H1 (cell line): ENCODE measurements around the gene FAR2. TPM values are rescaled to one million over a fixed set of nuclear protein-coding genes. Genes with fewer than 3 reads are reported as not detected.

Experiments used
- CTCF ChIA-PET: fragments of 300-600 bp; sonication (Branson Sonifier 250); formaldehyde crosslinking; loops from one replicate; lab custom pipeline; 2021; ENCODE audit not compliant: partially characterized antibody; lab: Charles Lee
- POLR2A ChIA-PET: fragments of 300-600 bp; sonication (Branson Sonifier 250); formaldehyde crosslinking; loops from one replicate; lab custom pipeline; 2021; ENCODE audit warnings: inconsistent platforms; ENCODE audit not compliant: partially characterized antibody; lab: Charles Lee
- DNase-seq, 2 experiments: peaks; one replicate each; pipeline versions ENCODE4 v3.0.0 to v3.0.0-alpha.2; 2010 to 2022; ENCODE audit warnings: low spot score in 2 of 2, low read depth in 1 of 2, mixed read lengths in 1 of 2
- FAIRE-seq: peaks from 2 replicates; lab custom pipeline; 2011; peaks lifted over from hg19 to GRCh38; lab: Jason Lieb, UNC
- H2AFZ ChIP-seq: 2 replicates; pipeline ENCODE4 v1.8.1; 2012; ENCODE audit warnings: low read length, inconsistent platforms
- H2AK5ac ChIP-seq: 2 replicates; pipeline ENCODE4 v1.6.1; 2013; ENCODE audit warnings: low read depth, low read length
- H2BK120ac ChIP-seq: replicated peaks from 2 replicates; pipeline ENCODE3; 2013; ENCODE audit warnings: low read depth, low read length, inconsistent platforms
- H2BK12ac ChIP-seq: 2 replicates; pipeline ENCODE4 v1.6.1; 2013; ENCODE audit warnings: low read depth, low read length
- H2BK15ac ChIP-seq: 2 replicates; pipeline ENCODE4 v1.6.1; 2013; ENCODE audit warnings: low read length
- H2BK20ac ChIP-seq: 2 replicates; pipeline ENCODE4 v1.6.1; 2013; ENCODE audit warnings: low read length
- H2BK5ac ChIP-seq: 2 replicates; pipeline ENCODE4 v1.6.1; 2013; ENCODE audit warnings: low read depth, low read length
- H3K14ac ChIP-seq: 2 replicates; pipeline ENCODE4 v1.6.1; 2013; ENCODE audit warnings: inconsistent platforms; ENCODE audit not compliant: insufficient read length
- H3K18ac ChIP-seq: 2 replicates; pipeline ENCODE4 v1.6.1; 2013; ENCODE audit warnings: low read length; ENCODE audit errors: extremely low read depth
- H3K23ac ChIP-seq: 2 replicates; pipeline ENCODE4 v1.6.1; 2013; ENCODE audit warnings: inconsistent platforms; ENCODE audit not compliant: insufficient read length
- H3K23me2 ChIP-seq: 2 replicates; pipeline ENCODE4 v1.6.1; 2013; ENCODE audit warnings: low read depth, low read length
- H3K27ac ChIP-seq: 2 replicates; pipeline ENCODE4 v1.6.1; 2011; ENCODE audit warnings: low read depth, low read length, inconsistent platforms
- H3K27me3 ChIP-seq, 4 experiments: replicated peaks in 1 of 4; 1 replicate in 1 of 4; 2 replicates in 3 of 4; pipeline versions ENCODE4 v1.6.1 to v1.8.1; 2011 to 2013; ENCODE audit warnings: low read length in 3 of 4, mild to moderate bottlenecking in 3 of 4, inconsistent platforms in 2 of 4, mixed read lengths in 2 of 4, moderate library complexity in 1 of 4; ENCODE audit not compliant: control insufficient read depth in 3 of 4, insufficient read depth in 3 of 4; ENCODE audit errors: extremely low read depth in 1 of 4
- H3K36me3 ChIP-seq, 4 experiments: 2 replicates each; pipeline versions ENCODE4 v1.6.1 to v1.8.1; 2011 to 2013; ENCODE audit warnings: mild to moderate bottlenecking in 4 of 4, low read length in 3 of 4, moderate library complexity in 2 of 4, control low read depth in 1 of 4, inconsistent platforms in 1 of 4; ENCODE audit not compliant: insufficient read depth in 4 of 4, control insufficient read depth in 2 of 4
- H3K4ac ChIP-seq: replicated peaks from 2 replicates; pipeline ENCODE3; 2013; ENCODE audit warnings: low read length, low read depth, mixed read lengths, inconsistent platforms; ENCODE audit not compliant: insufficient read length
- H3K4me1 ChIP-seq, 4 experiments: replicated peaks in 1 of 4; 1 replicate in 1 of 4; 2 replicates in 3 of 4; pipeline versions ENCODE4 v1.6.1 to v1.8.1; 2011 to 2013; ENCODE audit warnings: low read length in 3 of 4, inconsistent platforms in 2 of 4, mixed read lengths in 1 of 4; ENCODE audit not compliant: insufficient read depth in 4 of 4, control insufficient read depth in 3 of 4
- H3K4me2 ChIP-seq, 2 experiments: 2 replicates each; pipeline versions ENCODE4 v1.6.1 to v1.8.1; 2011 to 2013; ENCODE audit warnings: low read depth in 2 of 2, low read length in 2 of 2, control low read depth in 1 of 2, inconsistent platforms in 1 of 2, mild to moderate bottlenecking in 1 of 2; ENCODE audit not compliant: insufficient read depth in 1 of 2
- H3K4me3 ChIP-seq, 4 experiments: fragments of 200-600, 300-600 bp in 1 of 4; sonication (generic), shearing (Covaris generic), sonication (Bioruptor Twin) in 1 of 4; 2 replicates each; pipeline versions ENCODE4 v1.5.1 to v1.8.1; 2011 to 2016; ENCODE audit warnings: low read length in 4 of 4, low read depth in 3 of 4, control low read depth in 2 of 4, inconsistent platforms in 2 of 4, mild to moderate bottlenecking in 2 of 4, mixed read lengths in 1 of 4, moderate library complexity in 1 of 4; ENCODE audit not compliant: insufficient read depth in 2 of 4; ENCODE audit errors: extremely low read depth in 1 of 4
- H3K56ac ChIP-seq: replicated peaks from 2 replicates; pipeline ENCODE3; 2013; ENCODE audit warnings: low read depth, mild to moderate bottlenecking, mixed read lengths, low read length, inconsistent platforms; ENCODE audit not compliant: insufficient read length
- H3K79me1 ChIP-seq: 2 replicates; pipeline ENCODE4 v1.6.1; 2013; ENCODE audit warnings: low read depth, low read length, control low read depth
- H3K79me2 ChIP-seq, 2 experiments: 2 replicates each; pipeline versions ENCODE4 v1.6.1 to v1.8.1; 2012 to 2013; ENCODE audit warnings: low read length in 2 of 2, mild to moderate bottlenecking in 2 of 2, inconsistent platforms in 1 of 2; ENCODE audit not compliant: insufficient read depth in 2 of 2, control insufficient read depth in 1 of 2
- H3K9ac ChIP-seq, 4 experiments: replicated peaks in 1 of 4; 1 replicate in 1 of 4; 2 replicates in 3 of 4; pipeline versions ENCODE4 v1.6.1 to v1.8.1; 2011 to 2013; ENCODE audit warnings: low read depth in 3 of 4, low read length in 3 of 4, control low read depth in 2 of 4, mild to moderate bottlenecking in 2 of 4, moderate library complexity in 2 of 4, inconsistent platforms in 1 of 4; ENCODE audit errors: extremely low read depth in 1 of 4
- H3K9me3 ChIP-seq, 2 experiments: 2 replicates each; pipeline versions ENCODE4 v1.6.1 to v1.8.1; 2012 to 2013; ENCODE audit warnings: mild to moderate bottlenecking in 2 of 2, moderate library complexity in 2 of 2, control low read depth in 1 of 2, inconsistent platforms in 1 of 2, low read depth in 1 of 2, low read length in 1 of 2, mixed read lengths in 1 of 2; ENCODE audit not compliant: insufficient read depth in 2 of 2
- H4K20me1 ChIP-seq, 2 experiments: replicated peaks in 1 of 2; 2 replicates each; pipeline versions ENCODE3 to v1.8.1; 2011 to 2013; ENCODE audit warnings: inconsistent platforms in 2 of 2, low read length in 2 of 2, mild to moderate bottlenecking in 1 of 2; ENCODE audit not compliant: insufficient read depth in 2 of 2, control insufficient read depth in 1 of 2
- H4K5ac ChIP-seq: 2 replicates; pipeline ENCODE4 v1.6.1; 2013; ENCODE audit warnings: low read length, low read depth, mixed read lengths, inconsistent platforms; ENCODE audit not compliant: insufficient read length
- H4K8ac ChIP-seq: 2 replicates; pipeline ENCODE4 v1.8.0; 2013; ENCODE audit warnings: mild to moderate bottlenecking, moderate library complexity, low read length, inconsistent platforms; ENCODE audit not compliant: insufficient read depth; ENCODE audit errors: extremely low read depth
- H4K91ac ChIP-seq: replicated peaks from 2 replicates; pipeline ENCODE3; 2013; ENCODE audit warnings: low read length, mixed read lengths, inconsistent platforms; ENCODE audit not compliant: insufficient read length
- TEAD4 ChIP-seq: IDR thresholded peaks from 2 replicates; pipeline ENCODE4 v1.6.1; 2012; ENCODE audit warnings: low read depth, low read length, inconsistent platforms, mixed read lengths
- YY1 ChIP-seq: IDR thresholded peaks from 2 replicates; pipeline ENCODE4 v1.6.1; 2011; ENCODE audit warnings: low read depth, mild to moderate bottlenecking, low read length
- WGBS, 2 experiments: shearing (Covaris generic) in 1 of 2; methylation state at CpG; one replicate each; pipeline versions ENCODE4 v1.1.6 to v1.1.7; 2013 to 2015; ENCODE audit warnings: low lambda C conversion rate in 2 of 2, mixed read lengths in 2 of 2, inconsistent platforms in 1 of 2, low coverage in 1 of 2, missing lambda C conversion rate in 1 of 2; ENCODE audit not compliant: insufficient replicate concordance in 2 of 2, insufficient coverage in 1 of 2, insufficient read length in 1 of 2; ENCODE audit errors: extremely low coverage in 1 of 2, missing lambda C conversion rate in 1 of 2; 5-methylcytosine and 5-hydroxymethylcytosine counted together
- polyA plus RNA-seq, 7 experiments: library from polyadenylated mRNA; depleted of rRNA in 3 of 7; stranded (reverse) in 5 of 7; unstranded in 2 of 7; fragments of >200 nt in 5 of 7; fragments of 200-250 nt in 2 of 7; gene quantifications; 1 replicate in 5 of 7; 2 replicates in 1 of 7; 4 replicates in 1 of 7; pipeline versions ENCODE4 v1.2.1 to v1.2.3, GENCODE V29; 2011 to 2013; ENCODE audit warnings: missing spikeins in 2 of 7, mixed read lengths in 2 of 7
- total RNA-seq: library from RNA; stranded (reverse); fragmentation: NEBNext Ultra II Directional; extraction: Animal tissue kit (Norgen Biotek cat#: 25700); gene quantifications from 2 replicates; pipeline ENCODE4 v1.2.1, GENCODE V29; 2021

The FAR2 gene
- total and polyA plus RNA-seq, 2 of the 8 experiments (the other 6 are each of a cell fraction or from before 2014, with no cell fraction given), result 24.0 to 24.1 TPM

GRCh38 chr12:29283969-29284700 lies 135.1 kb downstream of the FAR2 start:
- Histone ChIP-seq H3K4me1 (no peaks in the 10 kb centered on the region), H3K27me3 (no peaks in the 10 kb centered on the region), H3K18ac (no peak overlapping the region), H4K5ac (no peak overlapping the region), H3K9ac (no peak overlapping the region), H3K4me2 (no peak overlapping the region), H2BK20ac (no peak overlapping the region), H4K20me1 (no peaks in the 10 kb centered on the region), H3K4ac (no peak overlapping the region), H4K91ac (no peak overlapping the region), H3K23ac (no peak overlapping the region), H4K8ac (no peak overlapping the region), H2BK5ac (no peak overlapping the region), H3K27ac (no peak overlapping the region), H2AK5ac (no peak overlapping the region), H2AFZ (no peak overlapping the region), H3K79me1 (no peaks in the 10 kb centered on the region), H3K36me3 (no peaks in the 10 kb centered on the region), H3K56ac (no peak overlapping the region), H3K9me3 (no peaks in the 10 kb centered on the region), H3K4me3 (no peak overlapping the region), H3K23me2 (no peaks in the 10 kb centered on the region), H3K79me2 (no peaks in the 10 kb centered on the region), H2BK15ac (no peak overlapping the region), H2BK120ac (no peak overlapping the region), H3K14ac (no peak overlapping the region), H2BK12ac (no peak overlapping the region)
- TF ChIP-seq YY1, result no peak
- TF ChIP-seq TEAD4, result no peak
- ChIA-PET CTCF (interaction anchor here (1.0 kb wide), 1 partner anchor 54 kb away, joined by 3 read pairs; no protein-coding TSS in a partner anchor), POLR2A (no interaction called here)
- DNase-seq (no peak), FAIRE-seq (no peak)
- 91% methylated on average over 5 of the region's 5 CpGs; no CpG with 5 or more reads in 1 of the 2 experiments for WGBS, 2 experiments
